ENCODE results near the gene DTNA. TPM values are rescaled to one million over a fixed set of nuclear protein-coding genes. Genes with fewer than 3 reads are reported as not detected.
A peak's percentile ranks its signal among the peaks of the same experiment; 100 is the strongest.

DTNA gene
- total RNA-seq, 3 donors from 2014 or later (not counting 1 experiment from before 2014, with no cell fraction given), result 0.33 TPM; not detected in 2

DNA sequence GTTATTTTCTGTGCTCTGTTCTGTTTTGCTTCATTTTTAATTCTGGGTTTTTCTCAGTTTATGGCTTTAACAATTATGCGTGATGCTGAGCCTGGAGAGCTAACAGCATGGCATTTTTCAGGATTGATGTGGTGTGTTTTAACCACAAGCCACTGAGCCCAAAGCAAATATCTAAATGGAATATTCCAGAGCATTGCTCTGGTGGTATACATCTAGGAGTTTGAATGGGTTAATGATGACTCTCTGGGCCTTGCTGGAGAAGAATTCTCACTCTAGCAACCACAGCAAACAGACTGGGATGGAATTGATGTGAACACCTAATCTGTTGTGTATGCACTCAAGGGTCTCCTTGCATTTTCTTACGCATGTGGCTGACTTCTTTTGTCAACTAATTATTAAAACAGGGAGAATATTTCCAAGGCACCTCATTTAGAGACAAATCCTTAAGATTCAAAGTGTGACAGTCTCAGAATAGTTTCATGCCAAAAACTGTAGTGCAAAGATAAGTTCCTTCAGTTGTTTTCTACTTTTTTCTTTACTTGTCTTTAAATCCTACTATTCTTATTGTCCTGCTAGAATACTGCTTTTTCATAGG is 164.0 kb downstream of the DTNA start:
- Histone ChIP-seq H3K4me1 (ENCODE audit: control insufficient read depth, insufficient read depth, low read length) (peaks cover 9% of the 10 kb centered on the region), H3K27me3 (ENCODE audit: control insufficient read depth, insufficient read depth, low read length) (peaks cover 2% of the 10 kb centered on the region), H3K4me3 (ENCODE audit: low read length) (no peak overlapping the region), H3K27ac (ENCODE audit: low read length) (no peak overlapping the region), H3K36me3 (ENCODE audit: control insufficient read depth, insufficient read depth, low read length) (no peaks in the 10 kb centered on the region), H3K9me3 (ENCODE audit: control insufficient read depth, insufficient read depth, low read length) (no peaks in the 10 kb centered on the region)
- Mint-ChIP-seq H3K4me1 (peaks cover 7 to 13% of the 10 kb centered on the region in 2 donors), H3K36me3 (no peaks in the 10 kb centered on the region), H3K9me3 (no peaks in the 10 kb centered on the region), H3K4me3 (no peak overlapping the region), H3K27ac (no peak overlapping the region), H3K27me3 (ENCODE audit: low read depth in 2 of 2) (peaks cover 16 to 40% of the 10 kb centered on the region in 2 donors)
- ATAC-seq (no peak), DNase-seq (no peak)
- 71% methylated on average over 2 of the region's 2 CpGs for WGBS (ENCODE audit: insufficient coverage)
- TF ChIP-seq, protein P1, sequence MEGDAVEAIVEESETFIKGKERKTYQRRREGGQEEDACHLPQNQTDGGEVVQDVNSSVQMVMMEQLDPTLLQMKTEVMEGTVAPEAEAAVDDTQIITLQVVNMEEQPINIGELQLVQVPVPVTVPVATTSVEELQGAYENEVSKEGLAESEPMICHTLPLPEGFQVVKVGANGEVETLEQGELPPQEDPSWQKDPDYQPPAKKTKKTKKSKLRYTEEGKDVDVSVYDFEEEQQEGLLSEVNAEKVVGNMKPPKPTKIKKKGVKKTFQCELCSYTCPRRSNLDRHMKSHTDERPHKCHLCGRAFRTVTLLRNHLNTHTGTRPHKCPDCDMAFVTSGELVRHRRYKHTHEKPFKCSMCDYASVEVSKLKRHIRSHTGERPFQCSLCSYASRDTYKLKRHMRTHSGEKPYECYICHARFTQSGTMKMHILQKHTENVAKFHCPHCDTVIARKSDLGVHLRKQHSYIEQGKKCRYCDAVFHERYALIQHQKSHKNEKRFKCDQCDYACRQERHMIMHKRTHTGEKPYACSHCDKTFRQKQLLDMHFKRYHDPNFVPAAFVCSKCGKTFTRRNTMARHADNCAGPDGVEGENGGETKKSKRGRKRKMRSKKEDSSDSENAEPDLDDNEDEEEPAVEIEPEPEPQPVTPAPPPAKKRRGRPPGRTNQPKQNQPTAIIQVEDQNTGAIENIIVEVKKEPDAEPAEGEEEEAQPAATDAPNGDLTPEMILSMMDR (IDR thresholded peaks at IDR 0.05), result no peak
- intact Hi-C loops (cut with micrococcal nuclease), result no loop called here

DNA sequence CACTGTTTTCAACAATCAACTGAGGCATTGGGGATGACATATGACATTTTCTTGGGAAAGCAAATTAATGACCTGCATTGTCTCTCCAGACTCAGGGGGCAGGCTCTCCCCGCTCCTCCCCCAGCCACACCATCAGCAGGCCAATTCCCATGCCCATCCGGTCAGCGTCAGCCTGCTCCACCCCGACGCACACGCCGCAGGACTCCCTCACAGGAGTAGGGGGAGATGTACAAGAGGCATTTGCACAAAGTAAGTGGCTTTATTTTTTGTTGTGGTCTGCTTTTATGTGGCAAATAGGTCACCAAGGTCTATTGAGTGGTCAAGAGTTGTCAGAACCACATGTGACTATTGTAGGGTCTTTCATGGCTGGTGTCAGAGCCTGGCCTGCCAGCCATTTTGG is 165.1 kb downstream of the DTNA start:
- peaks cover 7 to 13% of the 10 kb centered on the region in 2 donors for H3K4me1 Mint-ChIP-seq
- TF ChIP-seq, protein P1 (IDR thresholded peaks at IDR 0.05), result no peak
- intact Hi-C loops (cut with micrococcal nuclease), result no loop called here
- no peak overlapping the region for H3K4me3 Mint-ChIP-seq
- WGBS (ENCODE audit: insufficient coverage), result 25% methylated on average over 7 of the region's 7 CpGs
- no peaks in the 10 kb centered on the region for H3K36me3 Mint-ChIP-seq
- H3K4me1 ChIP-seq (ENCODE audit: control insufficient read depth, insufficient read depth, low read length), result peaks cover 9% of the 10 kb centered on the region
- no peaks in the 10 kb centered on the region for H3K9me3 Mint-ChIP-seq
- no peak for DNase-seq
- H3K27ac Mint-ChIP-seq, result no peak overlapping the region
- H3K9me3 ChIP-seq (ENCODE audit: control insufficient read depth, insufficient read depth, low read length), result no peaks in the 10 kb centered on the region
- H3K4me3 ChIP-seq (ENCODE audit: low read length), result no peak overlapping the region
- no peak overlapping the region for H3K27ac ChIP-seq (ENCODE audit: low read length)
- peaks cover 20 to 48% of the 10 kb centered on the region in 2 donors for H3K27me3 Mint-ChIP-seq (ENCODE audit: low read depth in 2 of 2)
- peaks cover 2% of the 10 kb centered on the region for H3K27me3 ChIP-seq (ENCODE audit: control insufficient read depth, insufficient read depth, low read length)
- peak in 2 of 3 donors; percentile 29 to 51 for ATAC-seq
- no peaks in the 10 kb centered on the region for H3K36me3 ChIP-seq (ENCODE audit: control insufficient read depth, insufficient read depth, low read length)

DNA sequence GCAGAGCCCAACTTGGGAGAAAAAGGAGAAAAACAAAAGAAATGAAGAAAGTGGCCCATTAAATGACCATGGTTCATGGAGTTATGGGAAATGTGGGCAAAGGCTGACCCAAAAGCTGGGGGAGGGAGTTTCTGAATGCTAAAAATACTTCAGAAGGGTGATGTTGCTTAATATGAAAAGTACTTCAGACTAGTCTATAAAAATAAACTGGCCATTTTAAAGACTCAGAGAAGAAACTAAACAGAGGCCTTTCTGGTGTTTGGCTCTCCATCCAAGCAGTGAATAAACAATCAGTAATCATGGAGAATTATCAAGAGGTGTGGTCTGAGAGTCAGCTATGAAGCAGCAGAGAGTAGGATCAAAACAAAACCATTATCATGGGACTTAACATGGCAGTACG is 170.3 kb downstream of the DTNA start:
- peaks cover 0 to 2% of the 10 kb centered on the region in 2 donors for H3K4me1 Mint-ChIP-seq
- peaks cover 26 to 45% of the 10 kb centered on the region in 2 donors for H3K27me3 Mint-ChIP-seq (ENCODE audit: low read depth in 2 of 2)
- Histone ChIP-seq H3K36me3 (ENCODE audit: control insufficient read depth, insufficient read depth, low read length) (no peaks in the 10 kb centered on the region), H3K4me1 (ENCODE audit: control insufficient read depth, insufficient read depth, low read length) (peaks cover under 1% of the 10 kb centered on the region), H3K9me3 (ENCODE audit: control insufficient read depth, insufficient read depth, low read length) (no peaks in the 10 kb centered on the region), H3K27ac (ENCODE audit: low read length) (no peak overlapping the region), H3K27me3 (ENCODE audit: control insufficient read depth, insufficient read depth, low read length) (peaks cover 2% of the 10 kb centered on the region), H3K4me3 (ENCODE audit: low read length) (no peak overlapping the region)
- H3K27ac Mint-ChIP-seq, result no peak overlapping the region
- H3K9me3 Mint-ChIP-seq, result no peaks in the 10 kb centered on the region
- no peaks in the 10 kb centered on the region for H3K36me3 Mint-ChIP-seq
- WGBS (ENCODE audit: insufficient coverage), result 100% methylated on average over 1 of the region's 1 CpG
- no peak overlapping the region for H3K4me3 Mint-ChIP-seq
- DNase-seq, result no peak
- ATAC-seq, result no peak
- TF ChIP-seq, protein P1 (IDR thresholded peaks at IDR 0.05), result no peak
- intact Hi-C loops (cut with micrococcal nuclease), result no loop called here

Measured in natural killer cell (primary cell).